PC-3 (cell line): ENCODE results near the gene PLPP6.

Source experiments
- EZH2 ChIP-seq: fragments of 300-600 bp; sonication (generic); IDR thresholded peaks from one replicate; pipeline ENCODE4 v1.6.1; 2017; ENCODE audit warnings: antibody characterized with exemption, mild to moderate bottlenecking, low read length; ENCODE audit not compliant: unreplicated experiment
- EZH2phosphoT487 ChIP-seq: fragments of 300-600 bp; sonication (generic); IDR thresholded peaks from 2 replicates; pipeline ENCODE4 v1.6.1; 2018; ENCODE audit warnings: mild to moderate bottlenecking, antibody characterized with exemption, low read length, borderline replicate concordance
- TF ChIP-seq, protein P1 (sequence below): fragments of 300-600 bp; sonication (generic); conservative IDR thresholded peaks from 2 replicates; pipeline ENCODE4 v1.5.1; 2017; ENCODE audit warnings: antibody characterized with exemption, low read depth, mild to moderate bottlenecking, low read length

DNA sequence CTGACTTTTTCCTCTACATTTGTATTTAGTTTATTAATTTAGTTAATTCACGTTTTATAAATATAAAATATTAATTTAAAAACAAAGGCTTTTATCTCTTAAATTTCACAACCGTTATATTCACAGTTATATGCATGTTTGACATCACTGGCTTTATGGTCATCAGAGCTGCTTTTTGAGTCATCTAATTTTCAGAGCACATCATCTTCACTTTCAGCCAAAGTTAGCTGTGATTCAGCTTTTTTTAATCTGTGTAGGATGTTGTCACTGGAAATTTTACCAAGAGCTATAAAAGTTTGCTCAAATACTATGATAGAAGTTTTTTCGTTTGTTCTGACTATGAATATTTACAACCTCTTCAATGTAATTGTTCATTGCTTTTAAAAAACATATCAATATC, 29.7 kb downstream of the PLPP6 start:
- TF ChIP-seq, protein P1, sequence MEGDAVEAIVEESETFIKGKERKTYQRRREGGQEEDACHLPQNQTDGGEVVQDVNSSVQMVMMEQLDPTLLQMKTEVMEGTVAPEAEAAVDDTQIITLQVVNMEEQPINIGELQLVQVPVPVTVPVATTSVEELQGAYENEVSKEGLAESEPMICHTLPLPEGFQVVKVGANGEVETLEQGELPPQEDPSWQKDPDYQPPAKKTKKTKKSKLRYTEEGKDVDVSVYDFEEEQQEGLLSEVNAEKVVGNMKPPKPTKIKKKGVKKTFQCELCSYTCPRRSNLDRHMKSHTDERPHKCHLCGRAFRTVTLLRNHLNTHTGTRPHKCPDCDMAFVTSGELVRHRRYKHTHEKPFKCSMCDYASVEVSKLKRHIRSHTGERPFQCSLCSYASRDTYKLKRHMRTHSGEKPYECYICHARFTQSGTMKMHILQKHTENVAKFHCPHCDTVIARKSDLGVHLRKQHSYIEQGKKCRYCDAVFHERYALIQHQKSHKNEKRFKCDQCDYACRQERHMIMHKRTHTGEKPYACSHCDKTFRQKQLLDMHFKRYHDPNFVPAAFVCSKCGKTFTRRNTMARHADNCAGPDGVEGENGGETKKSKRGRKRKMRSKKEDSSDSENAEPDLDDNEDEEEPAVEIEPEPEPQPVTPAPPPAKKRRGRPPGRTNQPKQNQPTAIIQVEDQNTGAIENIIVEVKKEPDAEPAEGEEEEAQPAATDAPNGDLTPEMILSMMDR: no peak
- TF ChIP-seq EZH2: no peak
- TF ChIP-seq EZH2phosphoT487: no peak
